Measurements from ENCODE around the gene HAPLN1. TPM values are rescaled to one million over a fixed set of nuclear protein-coding genes. Genes with fewer than 3 reads are reported as not detected.

Gene HAPLN1
- total and polyA plus RNA-seq, 2 of the 4 experiments (the other 2 are of a cell fraction) = under 0.01 to 0.07 TPM

- Histone ChIP-seq H3K4me2 (ENCODE audit: low read depth, low read length) (no peak overlapping the region), H4K8ac (ENCODE audit: low read depth in 2 of 2, low read length in 2 of 2) (no peak overlapping the region), H3K4me1 (ENCODE audit: control insufficient read depth, insufficient read depth, low read length) (peaks cover 2% of the 10 kb centered on the region; the same call in 1 of the 2 replicates), H3K9ac (ENCODE audit: low read depth, low read length) (no peak overlapping the region), H3K18ac (ENCODE audit: low read depth, low read length) (no peak overlapping the region), H3K79me1 (ENCODE audit: low read depth in 1 of 2, low read length in 2 of 2) (no peaks in the 10 kb centered on the region), H2AK5ac (ENCODE audit: low read depth, low read length) (no peak overlapping the region), H2BK20ac (ENCODE audit: low read depth, low read length) (no peak overlapping the region), H3K4ac (ENCODE audit: low read depth, low read length) (no peak overlapping the region), H4K5ac (ENCODE audit: low read depth, low read length) (no peak overlapping the region), H3K9me1 (ENCODE audit: insufficient read depth, low read length) (no peaks in the 10 kb centered on the region), H3K23ac (ENCODE audit: low read depth, low read length) (no peak overlapping the region), H4K20me1 (ENCODE audit: insufficient read depth, low read length) (no peaks in the 10 kb centered on the region), H2BK120ac (ENCODE audit: low read depth, low read length) (no peak overlapping the region), H2BK5ac (ENCODE audit: low read depth, low read length, poor library complexity, severe bottlenecking) (no peak overlapping the region), H2AFZ (replicated peaks; ENCODE audit: low read length, poor library complexity) (no peak overlapping the region), H3K4me3 (ENCODE audit: insufficient read depth, low read depth, low read length) (no peak overlapping the region), H3K9me3 (ENCODE audit: control insufficient read depth, insufficient read depth, low read length) (no peaks in the 10 kb centered on the region), H3K27ac (ENCODE audit: insufficient read depth, low read length) (no peak overlapping the region), H3K56ac (ENCODE audit: extremely low read depth, insufficient read depth, low read length) (no peak overlapping the region), H3K27me3 (ENCODE audit: control insufficient read depth, insufficient read depth, low read length) (peaks cover 2% of the 10 kb centered on the region), H2BK15ac (ENCODE audit: low read depth, low read length) (no peak overlapping the region), H3K36me3 (ENCODE audit: control insufficient read depth, insufficient read depth, low read length) (no peaks in the 10 kb centered on the region), H2AK9ac (replicated peaks; ENCODE audit: low read depth, low read length, poor library complexity) (no peak overlapping the region), H4K91ac (ENCODE audit: insufficient read depth, low read depth, low read length) (no peak overlapping the region), H3K14ac (replicated peaks; ENCODE audit: low read depth, low read length) (no peak overlapping the region)
- DNase-seq (no peak), ATAC-seq (ENCODE audit: low read depth) (no peak)
- intact Hi-C loops (cut with micrococcal nuclease) = no loop called here
- in situ Hi-C loops (cut with MboI; ENCODE audit: low sequenced_read_pairs) = no loop called here
- TF ChIP-seq RCOR1 (IDR thresholded peaks at IDR 0.05; ENCODE audit: insufficient replicate concordance, low read length) = no peak
- no peak for TF ChIP-seq CTCF (conservative IDR thresholded peaks at IDR 0.05; ENCODE audit: low read depth, low read length)
- TF ChIP-seq CHD1 (IDR thresholded peaks at IDR 0.05; ENCODE audit: low read depth, low read length) = no peak
- no peak for TF ChIP-seq ELK1 (IDR thresholded peaks at IDR 0.05; ENCODE audit: borderline replicate concordance, low read depth, low read length)
- CTCF ChIA-PET = no interaction called here
- no TSS peak for BruUV-seq (replicated peaks)
- WGBS, 2 experiments (ENCODE audit: extremely low coverage in 2 of 2, insufficient read length in 1 of 2) = no CpG with 5 or more reads among the region's 1 CpG
- POLR2A ChIA-PET (ENCODE audit: unreplicated experiment) = no interaction called here
- dilution Hi-C loops (cut with HindIII; ENCODE audit: low sequenced_read_pairs, unreplicated experiment) = no loop called here
Measured at GRCh38 chr5:83639911-83640310, 80.7 kb downstream of the HAPLN1 start.
